Gastroesophageal sphincter (tissue), 4 donors: Measurements from ENCODE around the gene PRR27. TPM values are rescaled to one million over a fixed set of nuclear protein-coding genes. Genes with fewer than 3 reads are reported as not detected.

Experiments
- ATAC-seq: fragments of 150-250 bp; one replicate; pipeline ENCODE4 v1.9.1; 2016; ENCODE audit warnings: mild to moderate bottlenecking, moderate library complexity
- H3K27ac ChIP-seq, 4 donors: fragments of 200-600 bp; sonication (generic) in 3 of 4; 1 replicate in 3 of 4; 2 replicates in 1 of 4; pipeline ENCODE4 v1.5.1; 2016 to 2019
- H3K27me3 ChIP-seq: fragments of 200-600 bp; sonication (generic); one replicate; pipeline ENCODE4 v1.5.1; 2019
- H3K36me3 ChIP-seq, 2 donors: fragments of 200-600 bp; sonication (generic); one replicate each; pipeline ENCODE4 v1.5.1; 2019; ENCODE audit warnings: control low read depth in 1 of 2
- H3K4me1 ChIP-seq, 3 donors: fragments of 200-600 bp; sonication (generic); 1 replicate in 2 of 3; 2 replicates in 1 of 3; pipeline ENCODE4 v1.5.1; 2016 to 2019; ENCODE audit warnings: control low read depth in 2 of 3
- H3K4me3 ChIP-seq, 2 donors: fragments of 200-600 bp; sonication (generic); one replicate each; pipeline ENCODE4 v1.5.1; 2019; ENCODE audit warnings: mild to moderate bottlenecking in 1 of 2, moderate library complexity in 1 of 2
- H3K9me3 ChIP-seq, 3 donors: fragments of 200-600 bp; sonication (generic); one replicate each; pipeline ENCODE4 v1.5.1; 2017 to 2019; ENCODE audit warnings: control low read depth in 2 of 3
- CTCF ChIP-seq, 4 experiments: fragments of 200-600 bp in 2 of 4; fragments of 450-650 bp in 2 of 4; sonication (generic) in 1 of 4; IDR thresholded peaks; one replicate each; pipeline ENCODE4 v1.5.1; 2017 to 2019; ENCODE audit warnings: antibody characterized with exemption in 4 of 4, mild to moderate bottlenecking in 2 of 4, moderate library complexity in 2 of 4
- EP300 ChIP-seq: sonication (generic); formaldehyde crosslinking; IDR thresholded peaks from one replicate; pipeline ENCODE4 v1.6.1; 2017; ENCODE audit warnings: antibody characterized with exemption, mild to moderate bottlenecking
- POLR2A ChIP-seq, 2 donors: fragments of 450-650 bp; IDR thresholded peaks; one replicate each; pipeline ENCODE4 v1.6.1; 2017; ENCODE audit warnings: antibody characterized with exemption in 2 of 2, mild to moderate bottlenecking in 2 of 2, moderate library complexity in 1 of 2
- POLR2AphosphoS5 ChIP-seq: sonication (generic); formaldehyde crosslinking; IDR thresholded peaks from one replicate; pipeline ENCODE4 v1.6.1; 2017; ENCODE audit warnings: antibody characterized with exemption
- WGBS, 2 donors: methylation state at CpG; one replicate each; pipeline ENCODE4 v1.1.5; 2018; ENCODE audit warnings: low coverage in 1 of 2; 5-methylcytosine and 5-hydroxymethylcytosine counted together
- total RNA-seq, 4 donors: library from RNA; depleted of rRNA; stranded (reverse); fragments of >200 nt; gene quantifications; one replicate each; pipeline ENCODE4 v1.1.0, GENCODE V29; 2016

The PRR27 gene
- total RNA-seq, 4 donors from 2014 or later, result not detected

GRCh38 chr4:70138751-70139150, 15.3 kb upstream of the PRR27 start:
- Histone ChIP-seq H3K27me3 (no peaks in the 10 kb centered on the region), H3K36me3 (no peaks in the 10 kb centered on the region), H3K4me1 (no peaks in the 10 kb centered on the region), H3K9me3 (no peaks in the 10 kb centered on the region), H3K4me3 (no peak overlapping the region), H3K27ac (no peak overlapping the region)
- ATAC-seq, result no peak
- no peak for TF ChIP-seq POLR2AphosphoS5
- TF ChIP-seq EP300, result no peak
- TF ChIP-seq POLR2A (IDR thresholded peaks at IDR 0.05), result no peak
- WGBS, 2 donors, result 60 to 86% methylated on average over 1 to 3 of the region's 3 CpGs

GRCh38 chr4:70151271-70151670, 2.8 kb upstream of the PRR27 start:
- H3K27ac ChIP-seq, result no peak overlapping the region
- no peaks in the 10 kb centered on the region for H3K4me1 ChIP-seq
- no peak overlapping the region for H3K4me3 ChIP-seq
- TF ChIP-seq EP300, result no peak
- no peak for TF ChIP-seq POLR2A (IDR thresholded peaks at IDR 0.05)
- H3K9me3 ChIP-seq, result no peaks in the 10 kb centered on the region
- H3K27me3 ChIP-seq, result no peaks in the 10 kb centered on the region
- ATAC-seq, result no peak
- no peaks in the 10 kb centered on the region for H3K36me3 ChIP-seq
- 21 to 23% methylated on average over 3 of the region's 3 CpGs for WGBS, 2 donors

GRCh38 chr4:70152088-70152487, 1.9 kb upstream of the PRR27 start:
- TF ChIP-seq POLR2AphosphoS5 (no peak), CTCF (IDR thresholded peaks at IDR 0.05) (no peak), POLR2A (IDR thresholded peaks at IDR 0.05) (no peak), EP300 (no peak)
- Histone ChIP-seq H3K4me3 (no peak overlapping the region), H3K27ac (no peak overlapping the region), H3K4me1 (no peaks in the 10 kb centered on the region), H3K27me3 (no peaks in the 10 kb centered on the region), H3K9me3 (no peaks in the 10 kb centered on the region), H3K36me3 (no peaks in the 10 kb centered on the region)
- WGBS, 2 donors, result 83 to 89% methylated on average over 2 of the region's 2 CpGs
- no peak for ATAC-seq

GRCh38 chr4:70158576-70158975, 4.5 kb downstream of the PRR27 start:
- TF ChIP-seq CTCF (IDR thresholded peaks at IDR 0.05) (no peak), POLR2AphosphoS5 (no peak), POLR2A (IDR thresholded peaks at IDR 0.05) (no peak), EP300 (no peak)
- WGBS, 2 donors, result 60% methylated on average over 2 of the region's 2 CpGs; no CpG with 5 or more reads in 1 of the 2 donors
- Histone ChIP-seq H3K27me3 (no peaks in the 10 kb centered on the region), H3K27ac (no peak overlapping the region), H3K9me3 (no peaks in the 10 kb centered on the region), H3K36me3 (no peaks in the 10 kb centered on the region), H3K4me1 (no peaks in the 10 kb centered on the region), H3K4me3 (no peak overlapping the region)
- ATAC-seq, result no peak

GRCh38 chr4:70177090-70177489, 23.1 kb downstream of the PRR27 start:
- no peak for ATAC-seq
- TF ChIP-seq EP300 (no peak), POLR2A (IDR thresholded peaks at IDR 0.05) (no peak), POLR2AphosphoS5 (no peak), CTCF (IDR thresholded peaks at IDR 0.05) (no peak)
- no peaks in the 10 kb centered on the region for H3K9me3 ChIP-seq
- no peaks in the 10 kb centered on the region for H3K27me3 ChIP-seq
- no peaks in the 10 kb centered on the region for H3K36me3 ChIP-seq
- H3K4me1 ChIP-seq, result no peaks in the 10 kb centered on the region
- no peak overlapping the region for H3K27ac ChIP-seq
- 29 to 43% methylated on average over 5 of the region's 5 CpGs for WGBS, 2 donors
- H3K4me3 ChIP-seq, result no peak overlapping the region

- no peaks in the 10 kb centered on the region for H3K9me3 ChIP-seq
- no peaks in the 10 kb centered on the region for H3K36me3 ChIP-seq
- WGBS, 2 donors, result 67 to 82% methylated on average over 5 of the region's 5 CpGs
- no peaks in the 10 kb centered on the region for H3K27me3 ChIP-seq
- no peak for ATAC-seq
- H3K4me3 ChIP-seq, result no peak overlapping the region
- no peak for TF ChIP-seq POLR2AphosphoS5
- TF ChIP-seq POLR2A (IDR thresholded peaks at IDR 0.05), result no peak
- no peak for TF ChIP-seq CTCF (IDR thresholded peaks at IDR 0.05)
- TF ChIP-seq EP300, result no peak
- H3K27ac ChIP-seq, result no peak overlapping the region
- H3K4me1 ChIP-seq, result no peaks in the 10 kb centered on the region
Observed at GRCh38 chr4:70178075-70178660, 24.1 kb downstream of the PRR27 start.
